ENCODE data around the gene MIF4GD. TPM values are rescaled to one million over a fixed set of nuclear protein-coding genes. Genes with fewer than 3 reads are reported as not detected.

The MIF4GD gene
- total and polyA plus RNA-seq, 10 of the 15 experiments (the other 5 are each of a cell fraction or from before 2014, with no cell fraction given) = 22.8 to 96.2 (median 60.1) TPM

DNA sequence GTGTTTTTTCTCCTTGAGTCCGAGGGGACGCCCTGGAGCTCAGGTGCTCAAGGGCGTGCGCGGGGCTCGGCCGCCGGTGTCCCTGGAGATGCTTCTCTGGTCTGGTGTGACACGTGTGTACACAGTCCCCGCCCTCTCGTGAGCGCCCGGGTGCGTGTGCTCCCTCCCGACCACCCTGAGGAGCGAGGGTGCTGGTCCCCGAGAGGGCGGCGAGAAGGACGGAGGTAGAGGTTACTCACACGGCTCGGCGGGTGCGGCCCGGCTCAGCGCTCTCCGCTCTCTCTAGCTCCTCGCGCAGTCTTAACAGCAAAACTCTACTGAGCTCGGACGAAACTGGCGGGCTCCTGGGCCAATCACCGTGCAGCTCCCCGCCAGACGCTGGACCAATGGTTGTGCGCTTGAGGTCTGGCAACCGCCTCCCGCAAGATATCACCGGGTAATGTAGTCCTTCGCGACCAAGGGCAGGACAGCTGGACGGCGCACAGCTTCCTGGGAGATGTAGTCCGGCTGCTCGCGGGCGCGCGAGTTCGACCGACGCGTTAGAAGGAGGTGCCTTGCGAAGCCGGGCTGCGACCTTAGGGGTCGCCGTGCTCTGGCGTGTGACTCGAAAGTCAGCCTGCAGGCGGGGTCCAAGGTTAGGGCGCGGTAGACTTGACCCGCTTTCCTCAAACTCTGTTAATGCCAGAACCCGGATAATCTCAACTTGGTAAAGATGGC, 18.2 kb upstream of the MIF4GD start, which contains the start of gene SLC25A19 (continued):
- TF ChIP-seq, protein P1, sequence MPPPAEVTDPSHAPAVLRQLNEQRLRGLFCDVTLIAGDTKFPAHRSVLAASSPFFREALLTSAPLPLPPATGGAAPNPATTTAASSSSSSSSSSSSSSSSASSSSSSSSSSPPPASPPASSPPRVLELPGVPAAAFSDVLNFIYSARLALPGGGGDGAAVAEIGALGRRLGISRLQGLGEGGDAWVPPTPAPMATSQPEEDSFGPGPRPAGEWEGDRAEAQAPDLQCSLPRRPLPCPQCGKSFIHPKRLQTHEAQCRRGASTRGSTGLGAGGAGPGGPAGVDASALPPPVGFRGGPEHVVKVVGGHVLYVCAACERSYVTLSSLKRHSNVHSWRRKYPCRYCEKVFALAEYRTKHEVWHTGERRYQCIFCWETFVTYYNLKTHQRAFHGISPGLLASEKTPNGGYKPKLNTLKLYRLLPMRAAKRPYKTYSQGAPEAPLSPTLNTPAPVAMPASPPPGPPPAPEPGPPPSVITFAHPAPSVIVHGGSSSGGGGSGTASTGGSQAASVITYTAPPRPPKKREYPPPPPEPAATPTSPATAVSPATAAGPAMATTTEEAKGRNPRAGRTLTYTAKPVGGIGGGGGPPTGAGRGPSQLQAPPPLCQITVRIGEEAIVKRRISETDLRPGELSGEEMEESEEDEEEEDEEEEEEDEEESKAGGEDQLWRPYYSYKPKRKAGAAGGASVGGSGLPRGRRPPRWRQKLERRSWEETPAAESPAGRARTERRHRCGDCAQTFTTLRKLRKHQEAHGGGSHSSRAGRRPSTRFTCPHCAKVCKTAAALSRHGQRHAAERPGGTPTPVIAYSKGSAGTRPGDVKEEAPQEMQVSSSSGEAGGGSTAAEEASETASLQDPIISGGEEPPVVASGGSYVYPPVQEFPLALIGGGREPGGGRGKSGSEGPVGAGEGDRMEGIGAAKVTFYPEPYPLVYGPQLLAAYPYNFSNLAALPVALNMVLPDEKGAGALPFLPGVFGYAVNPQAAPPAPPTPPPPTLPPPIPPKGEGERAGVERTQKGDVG (CRISPR knock-in tag; IDR thresholded peaks at IDR 0.05) = no peak
- TF ChIP-seq MYC (IDR thresholded peaks at IDR 0.05; ENCODE audit: insufficient read depth, insufficient read length, insufficient replicate concordance, low read length, severe bottlenecking) = no peak
- peak; percentile 30; the same call in 1 of the 2 replicates for TF ChIP-seq NFYA (IDR thresholded peaks at IDR 0.05; ENCODE audit: borderline replicate concordance, low read depth, low read length)
- peak; percentile 23; the same call in 1 of the 2 replicates for TF ChIP-seq GATAD2B (conservative IDR thresholded peaks at IDR 0.05; ENCODE audit: low read depth)
- TF ChIP-seq, protein P2, sequence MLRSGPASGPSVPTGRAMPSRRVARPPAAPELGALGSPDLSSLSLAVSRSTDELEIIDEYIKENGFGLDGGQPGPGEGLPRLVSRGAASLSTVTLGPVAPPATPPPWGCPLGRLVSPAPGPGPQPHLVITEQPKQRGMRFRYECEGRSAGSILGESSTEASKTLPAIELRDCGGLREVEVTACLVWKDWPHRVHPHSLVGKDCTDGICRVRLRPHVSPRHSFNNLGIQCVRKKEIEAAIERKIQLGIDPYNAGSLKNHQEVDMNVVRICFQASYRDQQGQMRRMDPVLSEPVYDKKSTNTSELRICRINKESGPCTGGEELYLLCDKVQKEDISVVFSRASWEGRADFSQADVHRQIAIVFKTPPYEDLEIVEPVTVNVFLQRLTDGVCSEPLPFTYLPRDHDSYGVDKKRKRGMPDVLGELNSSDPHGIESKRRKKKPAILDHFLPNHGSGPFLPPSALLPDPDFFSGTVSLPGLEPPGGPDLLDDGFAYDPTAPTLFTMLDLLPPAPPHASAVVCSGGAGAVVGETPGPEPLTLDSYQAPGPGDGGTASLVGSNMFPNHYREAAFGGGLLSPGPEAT (IDR thresholded peaks at IDR 0.05; ENCODE audit: low read depth) = 0 out of 2 replicates have a peak, but pooled peaks have one; percentile 3
- TF ChIP-seq TCF3 (IDR thresholded peaks at IDR 0.05; ENCODE audit: borderline replicate concordance, insufficient read depth, low read depth, low read length) = peak; percentile 86
- no peak for TF ChIP-seq CEBPB (IDR thresholded peaks at IDR 0.05; ENCODE audit: borderline replicate concordance in 1 of 2, low read depth in 2 of 2, low read length in 2 of 2)
- peak; percentile 96 for TF ChIP-seq SP1 (IDR thresholded peaks at IDR 0.05; ENCODE audit: low read depth, low read length)
- peak; percentile 52 for TF ChIP-seq GABPA (IDR thresholded peaks at IDR 0.05; ENCODE audit: low read depth)
- TF ChIP-seq POU2F2 (IDR thresholded peaks at IDR 0.05; ENCODE audit: borderline replicate concordance, low read depth, low read length) = peak; percentile 31; the same call in 1 of the 3 replicates
- TF ChIP-seq, protein P3, sequence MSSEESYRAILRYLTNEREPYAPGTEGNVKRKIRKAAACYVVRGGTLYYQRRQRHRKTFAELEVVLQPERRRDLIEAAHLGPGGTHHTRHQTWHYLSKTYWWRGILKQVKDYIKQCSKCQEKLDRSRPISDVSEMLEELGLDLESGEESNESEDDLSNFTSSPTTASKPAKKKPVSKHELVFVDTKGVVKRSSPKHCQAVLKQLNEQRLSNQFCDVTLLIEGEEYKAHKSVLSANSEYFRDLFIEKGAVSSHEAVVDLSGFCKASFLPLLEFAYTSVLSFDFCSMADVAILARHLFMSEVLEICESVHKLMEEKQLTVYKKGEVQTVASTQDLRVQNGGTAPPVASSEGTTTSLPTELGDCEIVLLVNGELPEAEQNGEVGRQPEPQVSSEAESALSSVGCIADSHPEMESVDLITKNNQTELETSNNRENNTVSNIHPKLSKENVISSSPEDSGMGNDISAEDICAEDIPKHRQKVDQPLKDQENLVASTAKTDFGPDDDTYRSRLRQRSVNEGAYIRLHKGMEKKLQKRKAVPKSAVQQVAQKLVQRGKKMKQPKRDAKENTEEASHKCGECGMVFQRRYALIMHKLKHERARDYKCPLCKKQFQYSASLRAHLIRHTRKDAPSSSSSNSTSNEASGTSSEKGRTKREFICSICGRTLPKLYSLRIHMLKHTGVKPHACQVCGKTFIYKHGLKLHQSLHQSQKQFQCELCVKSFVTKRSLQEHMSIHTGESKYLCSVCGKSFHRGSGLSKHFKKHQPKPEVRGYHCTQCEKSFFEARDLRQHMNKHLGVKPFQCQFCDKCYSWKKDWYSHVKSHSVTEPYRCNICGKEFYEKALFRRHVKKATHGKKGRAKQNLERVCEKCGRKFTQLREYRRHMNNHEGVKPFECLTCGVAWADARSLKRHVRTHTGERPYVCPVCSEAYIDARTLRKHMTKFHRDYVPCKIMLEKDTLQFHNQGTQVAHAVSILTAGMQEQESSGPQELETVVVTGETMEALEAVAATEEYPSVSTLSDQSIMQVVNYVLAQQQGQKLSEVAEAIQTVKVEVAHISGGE (CRISPR knock-in tag; IDR thresholded peaks at IDR 0.05) = no peak
- TF ChIP-seq, protein P4, sequence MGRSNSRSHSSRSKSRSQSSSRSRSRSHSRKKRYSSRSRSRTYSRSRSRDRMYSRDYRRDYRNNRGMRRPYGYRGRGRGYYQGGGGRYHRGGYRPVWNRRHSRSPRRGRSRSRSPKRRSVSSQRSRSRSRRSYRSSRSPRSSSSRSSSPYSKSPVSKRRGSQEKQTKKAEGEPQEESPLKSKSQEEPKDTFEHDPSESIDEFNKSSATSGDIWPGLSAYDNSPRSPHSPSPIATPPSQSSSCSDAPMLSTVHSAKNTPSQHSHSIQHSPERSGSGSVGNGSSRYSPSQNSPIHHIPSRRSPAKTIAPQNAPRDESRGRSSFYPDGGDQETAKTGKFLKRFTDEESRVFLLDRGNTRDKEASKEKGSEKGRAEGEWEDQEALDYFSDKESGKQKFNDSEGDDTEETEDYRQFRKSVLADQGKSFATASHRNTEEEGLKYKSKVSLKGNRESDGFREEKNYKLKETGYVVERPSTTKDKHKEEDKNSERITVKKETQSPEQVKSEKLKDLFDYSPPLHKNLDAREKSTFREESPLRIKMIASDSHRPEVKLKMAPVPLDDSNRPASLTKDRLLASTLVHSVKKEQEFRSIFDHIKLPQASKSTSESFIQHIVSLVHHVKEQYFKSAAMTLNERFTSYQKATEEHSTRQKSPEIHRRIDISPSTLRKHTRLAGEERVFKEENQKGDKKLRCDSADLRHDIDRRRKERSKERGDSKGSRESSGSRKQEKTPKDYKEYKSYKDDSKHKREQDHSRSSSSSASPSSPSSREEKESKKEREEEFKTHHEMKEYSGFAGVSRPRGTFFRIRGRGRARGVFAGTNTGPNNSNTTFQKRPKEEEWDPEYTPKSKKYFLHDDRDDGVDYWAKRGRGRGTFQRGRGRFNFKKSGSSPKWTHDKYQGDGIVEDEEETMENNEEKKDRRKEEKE (IDR thresholded peaks at IDR 0.05) = no peak
- TF ChIP-seq ZNF24 (IDR thresholded peaks at IDR 0.05) = no peak
- TF ChIP-seq, protein P5, sequence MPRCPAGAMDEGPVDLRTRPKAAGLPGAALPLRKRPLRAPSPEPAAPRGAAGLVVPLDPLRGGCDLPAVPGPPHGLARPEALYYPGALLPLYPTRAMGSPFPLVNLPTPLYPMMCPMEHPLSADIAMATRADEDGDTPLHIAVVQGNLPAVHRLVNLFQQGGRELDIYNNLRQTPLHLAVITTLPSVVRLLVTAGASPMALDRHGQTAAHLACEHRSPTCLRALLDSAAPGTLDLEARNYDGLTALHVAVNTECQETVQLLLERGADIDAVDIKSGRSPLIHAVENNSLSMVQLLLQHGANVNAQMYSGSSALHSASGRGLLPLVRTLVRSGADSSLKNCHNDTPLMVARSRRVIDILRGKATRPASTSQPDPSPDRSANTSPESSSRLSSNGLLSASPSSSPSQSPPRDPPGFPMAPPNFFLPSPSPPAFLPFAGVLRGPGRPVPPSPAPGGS (IDR thresholded peaks at IDR 0.05; ENCODE audit: borderline replicate concordance, insufficient read depth, low read depth, low read length, poor library complexity, severe bottlenecking) = no peak
